ENCODE results near the gene MTRFR.
"Not testable (repeated sequence)": the region's sequence is repeated elsewhere in the genome, so short reads cannot be mapped to it uniquely, and the experiment has no call there.

Gene MTRFR

GRCh38 chr12:123250471-123251383 lies 17.5 kb downstream of the MTRFR start:
- no peak for FAIRE-seq

GRCh38 chr12:123251403-123252076 lies 18.3 kb downstream of the MTRFR start:
- FAIRE-seq, result no peak

GRCh38 chr12:123252365-123252764 lies 19.1 kb downstream of the MTRFR start:
- FAIRE-seq, result not testable (repeated sequence)

GRCh38 chr12:123253641-123254459 lies 20.6 kb downstream of the MTRFR start:
- FAIRE-seq, result no peak

GRCh38 chr12:123254853-123255446 lies 21.7 kb downstream of the MTRFR start:
- no peak for FAIRE-seq

- FAIRE-seq, result no peak
These were observed 25.4 kb downstream of the MTRFR start for GRCh38 chr12:123258593-123258992.

GRCh38 chr12:123260081-123260480 lies 26.8 kb downstream of the MTRFR start:
- no peak for FAIRE-seq

- FAIRE-seq, result no peak
These were observed 28.0 kb downstream of the MTRFR start for GRCh38 chr12:123261196-123261595.

GRCh38 chr12:123263196-123263817 lies 30.1 kb downstream of the MTRFR start:
- FAIRE-seq, result no peak

GRCh38 chr12:123264642-123265041 lies 31.4 kb downstream of the MTRFR start:
- no peak for FAIRE-seq

GRCh38 chr12:123265851-123266678 lies 32.8 kb downstream of the MTRFR start:
- FAIRE-seq, result no peak

GRCh38 chr12:123266679-123267277 lies 33.5 kb downstream of the MTRFR start:
- FAIRE-seq, result no peak

GRCh38 chr12:123267335-123267920 lies 34.2 kb downstream of the MTRFR start:
- no peak for FAIRE-seq

GRCh38 chr12:123267991-123268843 lies 35.0 kb downstream of the MTRFR start:
- no peak for FAIRE-seq

GRCh38 chr12:123268850-123269249 lies 35.6 kb downstream of the MTRFR start:
- FAIRE-seq, result no peak

GRCh38 chr12:123269395-123269892 lies 36.2 kb downstream of the MTRFR start:
- FAIRE-seq, result no peak

- FAIRE-seq, result no peak
These were observed 36.6 kb downstream of the MTRFR start for GRCh38 chr12:123269896-123270213.

GRCh38 chr12:123270214-123271000 lies 37.2 kb downstream of the MTRFR start:
- no peak for FAIRE-seq
